NT2/D1 (cell line): ENCODE data around the gene CENPX.

Experiments used
- SUZ12 ChIP-seq: IDR thresholded peaks from 2 replicates; pipeline ENCODE4 v1.6.1; 2011; ENCODE audit not compliant: insufficient read length, insufficient read depth; ENCODE audit errors: extremely low read depth
- ZNF274 ChIP-seq: IDR thresholded peaks from 2 replicates; pipeline ENCODE4 v1.6.1; 2011; ENCODE audit warnings: mild to moderate bottlenecking, low read depth, low read length

- TF ChIP-seq ZNF274 (no peak), SUZ12 (no peak)
Measured at GRCh38 chr17:82028246-82028645, 5.6 kb upstream of the CENPX start.
